Activated CD8-positive, alpha-beta memory T cell treated with anti-CD3 and anti-CD28 coated beads, Interleukin-2, amount 10 ng/mL, durations not matched to agents 7 days and 5 days (primary cell): Measurements from ENCODE around the gene NBEAL1. TPM values are rescaled to one million over a fixed set of nuclear protein-coding genes. Genes with fewer than 3 reads are reported as not detected.
"Not testable (repeated sequence)": the region's sequence is repeated elsewhere in the genome, so short reads cannot be mapped to it uniquely, and the experiment has no call there.

Source experiments
- ATAC-seq: fragments of 150-1000 bp; cut with Tn5 transposase; one replicate; pipeline ENCODE4 v1.10.0; 2021; ENCODE audit warnings: moderate library complexity
- CTCF ChIA-PET: fragments of 350-600 bp; sonication (Branson Sonifier 250); formaldehyde crosslinking; loops from one replicate; lab custom pipeline; 2021; ENCODE audit warnings: antibody characterized with exemption; lab: Charles Lee
- DNase-seq: peaks from one replicate; pipeline ENCODE4 v3.0.0-alpha.2; 2020
- H3K27ac Mint-ChIP-seq: one replicate; pipeline ENCODE4 v1.8.0; 2021; ENCODE audit warnings: mild to moderate bottlenecking, mixed read lengths
- H3K27me3 Mint-ChIP-seq: one replicate; pipeline ENCODE4 v1.8.0; 2021; ENCODE audit warnings: mixed read lengths
- H3K36me3 Mint-ChIP-seq: one replicate; pipeline ENCODE4 v1.8.0; 2021; ENCODE audit warnings: mild to moderate bottlenecking, mixed read lengths
- H3K4me1 Mint-ChIP-seq: one replicate; pipeline ENCODE4 v1.8.0; 2021; ENCODE audit warnings: mixed read lengths
- H3K4me3 Mint-ChIP-seq: one replicate; pipeline ENCODE4 v1.8.0; 2021; ENCODE audit warnings: mild to moderate bottlenecking, moderate library complexity, mixed read lengths
- H3K9me3 Mint-ChIP-seq: one replicate; pipeline ENCODE4 v1.8.0; 2022; ENCODE audit warnings: low read depth, mixed read lengths
- total RNA-seq, 2 experiments: library from RNA; stranded (reverse); gene quantifications; one replicate each; pipeline ENCODE4 v1.2.3, GENCODE V29; 2021

The NBEAL1 gene
- total RNA-seq, 2 experiments from 2014 or later = 9.9 to 16.6 TPM

- Mint-ChIP-seq H3K27me3 (no peaks in the 10 kb centered on the region), H3K9me3 (no peaks in the 10 kb centered on the region), H3K4me1 (peaks cover 22% of the 10 kb centered on the region), H3K4me3 (no peak overlapping the region), H3K27ac (no peak overlapping the region), H3K36me3 (peaks cover under 1% of the 10 kb centered on the region)
- CTCF ChIA-PET = no interaction called here
- no peak for DNase-seq
- no peak for ATAC-seq
Observed at GRCh38 chr2:203021991-203022390, 7.3 kb downstream of the NBEAL1 start.

GRCh38 chr2:203022751-203023150, 8.1 kb downstream of the NBEAL1 start:
- no peak for DNase-seq
- H3K4me3 Mint-ChIP-seq = no peak overlapping the region
- ATAC-seq = no peak
- H3K9me3 Mint-ChIP-seq = no peaks in the 10 kb centered on the region
- no peaks in the 10 kb centered on the region for H3K36me3 Mint-ChIP-seq
- H3K27me3 Mint-ChIP-seq = no peaks in the 10 kb centered on the region
- CTCF ChIA-PET = no interaction called here
- H3K27ac Mint-ChIP-seq = no peak overlapping the region
- H3K4me1 Mint-ChIP-seq = peaks cover 19% of the 10 kb centered on the region

- Mint-ChIP-seq H3K36me3 (peaks cover 2% of the 10 kb centered on the region), H3K4me1 (peaks cover 4% of the 10 kb centered on the region), H3K27ac (no peak overlapping the region), H3K4me3 (no peak overlapping the region), H3K9me3 (no peaks in the 10 kb centered on the region), H3K27me3 (no peaks in the 10 kb centered on the region)
- CTCF ChIA-PET = no interaction called here
- ATAC-seq = no peak
- DNase-seq = no peak
Observed at GRCh38 chr2:203025592-203025991, 10.9 kb downstream of the NBEAL1 start.

GRCh38 chr2:203030545-203030944, 15.9 kb downstream of the NBEAL1 start:
- no peaks in the 10 kb centered on the region for H3K27me3 Mint-ChIP-seq
- peaks cover 8% of the 10 kb centered on the region for H3K36me3 Mint-ChIP-seq
- peaks cover 3% of the 10 kb centered on the region for H3K9me3 Mint-ChIP-seq
- H3K27ac Mint-ChIP-seq = no peak overlapping the region
- DNase-seq (no peak), ATAC-seq (no peak)
- H3K4me3 Mint-ChIP-seq = no peak overlapping the region
- CTCF ChIA-PET = no interaction called here
- H3K4me1 Mint-ChIP-seq = peaks cover 11% of the 10 kb centered on the region

- Mint-ChIP-seq H3K4me1 (peaks cover 11% of the 10 kb centered on the region), H3K36me3 (peaks cover 8% of the 10 kb centered on the region), H3K27ac (no peak overlapping the region), H3K4me3 (no peak overlapping the region), H3K9me3 (peaks cover 3% of the 10 kb centered on the region), H3K27me3 (no peaks in the 10 kb centered on the region)
- CTCF ChIA-PET = no interaction called here
- ATAC-seq (no peak), DNase-seq (no peak)
Observed at GRCh38 chr2:203030991-203031390, 16.3 kb downstream of the NBEAL1 start.

GRCh38 chr2:203033395-203033794, 18.7 kb downstream of the NBEAL1 start:
- H3K4me3 Mint-ChIP-seq = no peak overlapping the region
- ATAC-seq = no peak
- H3K9me3 Mint-ChIP-seq = peaks cover 3% of the 10 kb centered on the region
- H3K4me1 Mint-ChIP-seq = peaks cover 11% of the 10 kb centered on the region
- peaks cover 8% of the 10 kb centered on the region for H3K36me3 Mint-ChIP-seq
- H3K27me3 Mint-ChIP-seq = no peaks in the 10 kb centered on the region
- no peak overlapping the region for H3K27ac Mint-ChIP-seq
- CTCF ChIA-PET = no interaction called here
- DNase-seq = no peak

- H3K36me3 Mint-ChIP-seq = peaks cover 6% of the 10 kb centered on the region
- H3K27ac Mint-ChIP-seq = no peak overlapping the region
- DNase-seq = no peak
- CTCF ChIA-PET = no interaction called here
- no peaks in the 10 kb centered on the region for H3K27me3 Mint-ChIP-seq
- peaks cover 10% of the 10 kb centered on the region for H3K4me1 Mint-ChIP-seq
- H3K4me3 Mint-ChIP-seq = no peak overlapping the region
- ATAC-seq = no peak
- peaks cover 3% of the 10 kb centered on the region for H3K9me3 Mint-ChIP-seq
Observed at GRCh38 chr2:203035879-203036470, 21.3 kb downstream of the NBEAL1 start.

- DNase-seq (no peak), ATAC-seq (no peak)
- no peaks in the 10 kb centered on the region for H3K27me3 Mint-ChIP-seq
- no peak overlapping the region for H3K4me3 Mint-ChIP-seq
- CTCF ChIA-PET = no interaction called here
- H3K4me1 Mint-ChIP-seq = peaks cover 9% of the 10 kb centered on the region
- H3K9me3 Mint-ChIP-seq = peaks cover 2% of the 10 kb centered on the region
- no peak overlapping the region for H3K27ac Mint-ChIP-seq
- H3K36me3 Mint-ChIP-seq = peaks cover 2% of the 10 kb centered on the region
Observed at GRCh38 chr2:203037026-203037425, 22.4 kb downstream of the NBEAL1 start.

GRCh38 chr2:203038586-203038985, 23.9 kb downstream of the NBEAL1 start:
- H3K9me3 Mint-ChIP-seq = no peaks in the 10 kb centered on the region
- peaks cover 2% of the 10 kb centered on the region for H3K36me3 Mint-ChIP-seq
- H3K4me1 Mint-ChIP-seq = peaks cover 3% of the 10 kb centered on the region
- DNase-seq (no peak), ATAC-seq (no peak)
- no peak overlapping the region for H3K27ac Mint-ChIP-seq
- H3K4me3 Mint-ChIP-seq = no peak overlapping the region
- no peaks in the 10 kb centered on the region for H3K27me3 Mint-ChIP-seq
- CTCF ChIA-PET = no interaction called here

- H3K4me3 Mint-ChIP-seq, DNase-seq, H3K27me3 Mint-ChIP-seq, CTCF ChIA-PET, ATAC-seq, H3K9me3 Mint-ChIP-seq, H3K4me1 Mint-ChIP-seq, H3K36me3 Mint-ChIP-seq, H3K27ac Mint-ChIP-seq: not testable (repeated sequence)
Observed at GRCh38 chr2:203039211-203039610, 24.5 kb downstream of the NBEAL1 start.

- Mint-ChIP-seq H3K27ac (no peak overlapping the region), H3K27me3 (no peaks in the 10 kb centered on the region), H3K9me3 (no peaks in the 10 kb centered on the region), H3K4me3 (no peak overlapping the region), H3K4me1 (no peaks in the 10 kb centered on the region), H3K36me3 (peaks cover 6% of the 10 kb centered on the region)
- no peak for DNase-seq
- CTCF ChIA-PET = no interaction called here
- ATAC-seq = no peak
Observed at GRCh38 chr2:203040966-203041521, 26.4 kb downstream of the NBEAL1 start.

GRCh38 chr2:203042178-203042577, 27.5 kb downstream of the NBEAL1 start:
- Mint-ChIP-seq H3K9me3 (no peaks in the 10 kb centered on the region), H3K27me3 (no peaks in the 10 kb centered on the region), H3K27ac (no peak overlapping the region), H3K4me3 (no peak overlapping the region), H3K4me1 (no peaks in the 10 kb centered on the region), H3K36me3 (peaks cover 9% of the 10 kb centered on the region)
- DNase-seq (no peak), ATAC-seq (no peak)
- CTCF ChIA-PET = no interaction called here

GRCh38 chr2:203043226-203043625, 28.6 kb downstream of the NBEAL1 start:
- Mint-ChIP-seq H3K4me1 (no peaks in the 10 kb centered on the region), H3K27ac (no peak overlapping the region), H3K27me3 (no peaks in the 10 kb centered on the region), H3K9me3 (no peaks in the 10 kb centered on the region), H3K4me3 (no peak overlapping the region), H3K36me3 (peaks cover 9% of the 10 kb centered on the region)
- CTCF ChIA-PET = no interaction called here
- DNase-seq = no peak
- ATAC-seq = no peak

GRCh38 chr2:203045867-203046266, 31.2 kb downstream of the NBEAL1 start:
- CTCF ChIA-PET = no interaction called here

More at GRCh38 chr2:203045867-203046266, 31.2 kb downstream of the NBEAL1 start:
- ATAC-seq (no peak), DNase-seq (no peak)
- no peaks in the 10 kb centered on the region for H3K27me3 Mint-ChIP-seq
- no peak overlapping the region for H3K4me3 Mint-ChIP-seq
- no peak overlapping the region for H3K27ac Mint-ChIP-seq
- H3K9me3 Mint-ChIP-seq = no peaks in the 10 kb centered on the region
- no peaks in the 10 kb centered on the region for H3K4me1 Mint-ChIP-seq
- H3K36me3 Mint-ChIP-seq = peaks cover 11% of the 10 kb centered on the region
